Neuronal stem cell (in vitro differentiated cells): ENCODE data around the gene ACADS.

Experiments used
- DNase-seq: peaks from one replicate; pipeline ENCODE4 v3.0.0-alpha.2; 2013; ENCODE audit warnings: low spot score
- H2AFZ ChIP-seq: one replicate; pipeline ENCODE4 v1.6.1; 2013; ENCODE audit warnings: mild to moderate bottlenecking, low read length, inconsistent platforms
- H2AK5ac ChIP-seq: 2 replicates; pipeline ENCODE4 v1.6.1; 2013; ENCODE audit warnings: low read depth, mild to moderate bottlenecking, inconsistent platforms, low read length, moderate library complexity, mixed read lengths
- H2BK120ac ChIP-seq: 2 replicates; pipeline ENCODE4 v1.6.1; 2013; ENCODE audit warnings: low read depth, mild to moderate bottlenecking, inconsistent platforms, low read length, moderate library complexity, mixed read lengths
- H2BK12ac ChIP-seq: one replicate; pipeline ENCODE4 v1.6.1; 2013; ENCODE audit warnings: low read length, inconsistent platforms
- H2BK15ac ChIP-seq: 2 replicates; pipeline ENCODE4 v1.6.1; 2013; ENCODE audit warnings: mild to moderate bottlenecking, low read length, inconsistent platforms, mixed read lengths
- H2BK5ac ChIP-seq: one replicate; pipeline ENCODE4 v1.6.1; 2013; ENCODE audit warnings: inconsistent platforms, mild to moderate bottlenecking, low read length, moderate library complexity
- H3K14ac ChIP-seq: one replicate; pipeline ENCODE4 v1.6.1; 2013; ENCODE audit warnings: low read length, inconsistent platforms
- H3K18ac ChIP-seq: 2 replicates; pipeline ENCODE4 v1.6.1; 2013; ENCODE audit warnings: low read length, inconsistent platforms
- H3K23ac ChIP-seq: 2 replicates; pipeline ENCODE4 v1.6.1; 2013; ENCODE audit warnings: low read depth, mild to moderate bottlenecking, mixed read lengths, low read length, inconsistent platforms; ENCODE audit not compliant: poor library complexity
- H3K27ac ChIP-seq: replicated peaks from 3 replicates; pipeline ENCODE4 v1.5.1; 2013; ENCODE audit warnings: low read length, inconsistent platforms
- H3K27me3 ChIP-seq, 3 experiments: 2 replicates each; pipeline ENCODE4 v1.6.1; 2013; ENCODE audit warnings: low read length in 3 of 3, mild to moderate bottlenecking in 2 of 3, inconsistent platforms in 1 of 3, low read depth in 1 of 3, mixed read lengths in 1 of 3, moderate library complexity in 1 of 3; ENCODE audit not compliant: control insufficient read depth in 3 of 3, insufficient read depth in 3 of 3
- H3K36me3 ChIP-seq, 2 donors: replicated peaks in 1 of 2; 2 replicates each; pipeline ENCODE4 v1.6.1; 2013; ENCODE audit warnings: low read length in 2 of 2; ENCODE audit not compliant: control insufficient read depth in 2 of 2, insufficient read depth in 2 of 2
- H3K4ac ChIP-seq: 2 replicates; pipeline ENCODE4 v1.6.1; 2013; ENCODE audit warnings: inconsistent platforms, mild to moderate bottlenecking, low read length, moderate library complexity
- H3K4me1 ChIP-seq, 2 donors: 1 replicate in 1 of 2; 2 replicates in 1 of 2; pipeline ENCODE4 v1.6.1; 2013; ENCODE audit warnings: low read length in 2 of 2, low read depth in 1 of 2; ENCODE audit not compliant: control insufficient read depth in 2 of 2, insufficient read depth in 1 of 2
- H3K4me2 ChIP-seq: one replicate; pipeline ENCODE4 v1.6.1; 2013; ENCODE audit warnings: mild to moderate bottlenecking, low read length, inconsistent platforms; ENCODE audit not compliant: insufficient read depth, poor library complexity, severe bottlenecking
- H3K4me3 ChIP-seq, 2 donors: 2 replicates each; pipeline ENCODE4 v1.5.1; 2013; ENCODE audit warnings: low read length in 2 of 2, mild to moderate bottlenecking in 2 of 2, inconsistent platforms in 1 of 2, moderate library complexity in 1 of 2
- H3K79me1 ChIP-seq: one replicate; pipeline ENCODE4 v1.6.1; 2013; ENCODE audit warnings: low read depth, mild to moderate bottlenecking, inconsistent platforms, low read length, moderate library complexity
- H3K9ac ChIP-seq: one replicate; pipeline ENCODE4 v1.6.1; 2013; ENCODE audit warnings: mild to moderate bottlenecking, low read depth, low read length, inconsistent platforms; ENCODE audit not compliant: poor library complexity
- H3K9me3 ChIP-seq, 2 donors: replicated peaks in 1 of 2; 2 replicates each; pipeline versions ENCODE3 to v1.6.1; 2013; ENCODE audit warnings: low read length in 2 of 2, mild to moderate bottlenecking in 2 of 2, inconsistent platforms in 1 of 2, low read depth in 1 of 2, mixed read lengths in 1 of 2, moderate library complexity in 1 of 2; ENCODE audit not compliant: control insufficient read depth in 2 of 2, insufficient read depth in 1 of 2
- H4K8ac ChIP-seq: one replicate; pipeline ENCODE4 v1.6.1; 2013; ENCODE audit warnings: low read depth, mild to moderate bottlenecking, inconsistent platforms, low read length, moderate library complexity
- H4K91ac ChIP-seq: one replicate; pipeline ENCODE4 v1.6.1; 2013; ENCODE audit warnings: low read length, low read depth, mild to moderate bottlenecking, inconsistent platforms; ENCODE audit not compliant: poor library complexity
- WGBS, 2 donors: extraction: QIAGEN DNeasy Blood & Tissue Kit; methylation state at CpG; one replicate each; pipeline ENCODE4 v1.1.7; 2013; ENCODE audit warnings: missing lambda C conversion rate in 2 of 2, mixed read lengths in 1 of 2; ENCODE audit not compliant: insufficient read length in 2 of 2, insufficient replicate concordance in 1 of 2; ENCODE audit errors: extremely low coverage in 2 of 2; 5-methylcytosine and 5-hydroxymethylcytosine counted together

ACADS gene

DNA sequence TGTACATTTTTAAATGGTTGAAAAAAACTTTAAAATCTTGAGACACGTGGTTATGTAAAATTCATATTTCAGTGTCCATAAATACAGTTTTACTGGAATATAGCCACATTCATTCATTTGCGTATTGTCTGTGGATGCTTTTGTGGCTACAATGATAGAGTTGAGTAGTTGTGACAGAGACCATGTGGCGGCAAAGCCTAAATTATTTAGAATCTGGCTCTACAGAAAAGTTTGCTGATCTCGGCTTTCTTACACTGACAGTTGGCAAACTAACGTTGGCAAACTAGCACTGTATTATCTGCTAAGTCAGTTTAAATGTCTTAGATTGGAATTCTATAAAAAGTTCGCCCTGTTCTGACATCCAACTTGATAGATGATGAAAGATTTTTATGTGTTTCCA lies 13.0 kb upstream of the ACADS start:
- Histone ChIP-seq H3K4me2 (no peak overlapping the region), H2BK12ac (no peak overlapping the region), H3K14ac (no peak overlapping the region), H2BK15ac (no peak overlapping the region), H3K9me3 (no peaks in the 10 kb centered on the region), H3K4me1 (peaks cover 10 to 13% of the 10 kb centered on the region in 2 donors), H4K8ac (no peak overlapping the region), H3K4me3 (no peak overlapping the region), H2BK120ac (no peak overlapping the region), H4K91ac (no peak overlapping the region), H3K18ac (no peak overlapping the region), H3K23ac (no peak overlapping the region), H3K4ac (no peak overlapping the region), H3K79me1 (peaks cover 7% of the 10 kb centered on the region), H2AFZ (no peak overlapping the region), H3K9ac (no peak overlapping the region), H3K36me3 (peaks cover 30 to 60% of the 10 kb centered on the region in 2 donors), H3K27ac (no peak overlapping the region), H2BK5ac (no peak overlapping the region), H3K27me3 (no peaks in the 10 kb centered on the region), H2AK5ac (no peak overlapping the region)
- no peak for DNase-seq
- no CpG with 5 or more reads among the region's 6 CpGs for WGBS, 2 donors

DNA sequence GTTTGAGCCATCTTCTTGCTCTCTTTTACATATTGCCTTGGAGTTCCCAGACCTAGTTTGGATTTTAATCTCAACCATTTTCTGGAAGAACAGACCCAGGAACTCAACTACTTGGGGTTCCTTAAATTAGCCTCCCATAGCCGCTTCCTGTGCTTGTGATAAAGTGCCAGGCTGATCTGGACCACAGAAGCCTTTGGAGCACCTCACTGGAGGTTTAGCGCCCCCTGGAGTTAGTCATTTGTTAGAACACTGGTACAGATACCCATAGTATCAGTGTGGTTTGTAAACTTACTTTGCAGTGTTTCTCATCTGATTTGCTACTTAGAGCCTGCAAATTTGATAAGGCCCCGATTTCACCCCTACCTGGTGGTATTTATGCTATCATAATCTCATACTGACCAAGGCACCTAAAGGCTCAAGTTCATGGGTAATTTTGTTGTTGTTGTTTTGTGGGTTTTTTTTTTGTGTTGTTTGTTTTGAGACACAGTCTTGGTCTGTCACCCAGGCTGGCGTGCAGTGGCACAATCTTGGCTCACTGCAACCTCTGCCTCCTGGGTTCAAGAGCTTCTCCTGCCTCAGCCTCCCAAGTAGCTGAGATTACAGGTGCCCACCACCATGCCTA lies 11.7 kb upstream of the ACADS start:
- Histone ChIP-seq H3K36me3 (peaks cover 37 to 73% of the 10 kb centered on the region in 2 donors), H3K4me1 (peaks cover 10 to 13% of the 10 kb centered on the region in 2 donors), H2BK5ac (no peak overlapping the region), H2BK120ac (no peak overlapping the region), H2AK5ac (no peak overlapping the region), H3K18ac (no peak overlapping the region), H4K8ac (no peak overlapping the region), H3K14ac (no peak overlapping the region), H3K4me2 (no peak overlapping the region), H3K9ac (no peak overlapping the region), H3K4ac (no peak overlapping the region), H3K9me3 (no peaks in the 10 kb centered on the region), H2BK12ac (no peak overlapping the region), H3K4me3 (no peak overlapping the region), H3K27ac (no peak overlapping the region), H3K79me1 (peaks cover 7% of the 10 kb centered on the region), H3K23ac (no peak overlapping the region), H2BK15ac (no peak overlapping the region), H2AFZ (no peak overlapping the region), H3K27me3 (no peaks in the 10 kb centered on the region), H4K91ac (no peak overlapping the region)
- peak; percentile 83 for DNase-seq
- WGBS, 2 donors = no CpG with 5 or more reads among the region's 4 CpGs

DNA sequence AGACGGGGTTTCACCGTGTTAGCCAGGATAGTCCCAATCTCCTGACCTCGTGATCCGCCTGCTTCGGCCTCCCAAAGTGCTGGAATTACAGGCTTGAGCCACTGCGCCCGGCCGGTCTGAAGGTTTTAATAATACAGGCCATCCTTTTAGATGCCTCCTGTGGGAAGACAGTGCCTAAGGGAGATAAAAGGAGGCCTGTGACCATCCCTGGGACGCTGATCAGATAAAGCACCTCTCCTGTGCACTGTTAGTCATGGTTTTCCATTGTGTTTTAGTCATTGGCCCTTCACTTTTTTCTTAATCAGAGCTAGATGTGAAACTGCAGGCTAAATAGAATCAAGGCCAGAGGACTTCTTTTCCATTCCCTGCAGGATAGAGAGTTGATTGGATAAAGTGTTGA lies 7.6 kb upstream of the ACADS start:
- Histone ChIP-seq H3K79me1 (peaks cover 10% of the 10 kb centered on the region), H2BK15ac (no peak overlapping the region), H2BK5ac (no peak overlapping the region), H4K91ac (no peak overlapping the region), H3K18ac (no peak overlapping the region), H3K9me3 (no peaks in the 10 kb centered on the region), H3K36me3 (peaks cover 75 to 96% of the 10 kb centered on the region in 2 donors), H3K23ac (no peak overlapping the region), H3K27me3 (no peaks in the 10 kb centered on the region), H2BK120ac (no peak overlapping the region), H3K27ac (no peak overlapping the region), H4K8ac (no peak overlapping the region), H3K14ac (no peak overlapping the region), H3K4me3 (no peak overlapping the region), H3K4me2 (no peak overlapping the region), H3K4me1 (no peaks in the 10 kb centered on the region), H2BK12ac (no peak overlapping the region), H3K4ac (no peak overlapping the region), H2AFZ (no peak overlapping the region), H3K9ac (no peak overlapping the region), H2AK5ac (no peak overlapping the region)
- WGBS, 2 donors = no CpG with 5 or more reads among the region's 9 CpGs
- no peak for DNase-seq

DNA sequence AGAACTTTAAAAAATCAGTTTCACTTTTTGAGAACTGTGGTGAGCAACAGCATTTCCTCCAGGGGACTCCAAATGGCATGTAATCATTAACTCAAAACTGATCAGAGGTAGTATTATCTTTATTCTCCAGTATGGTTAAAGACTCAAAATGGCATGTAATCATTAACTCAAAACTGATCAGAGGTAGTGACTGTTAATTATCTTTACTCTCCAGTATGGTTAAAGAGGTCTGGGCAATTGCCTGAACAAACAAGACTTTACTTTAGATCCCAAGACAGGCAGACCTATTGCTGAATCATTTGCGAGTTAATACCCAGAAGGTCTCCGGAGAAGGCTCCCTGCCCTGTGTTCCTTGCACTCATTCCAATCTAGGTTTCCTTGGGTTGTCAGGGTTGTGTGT lies 6.6 kb upstream of the ACADS start:
- no peaks in the 10 kb centered on the region for H3K4me1 ChIP-seq
- H3K18ac ChIP-seq = no peak overlapping the region
- no peak overlapping the region for H2BK15ac ChIP-seq
- no peak overlapping the region for H2BK120ac ChIP-seq
- DNase-seq = no peak
- H3K79me1 ChIP-seq = peaks cover 10% of the 10 kb centered on the region
- no peak overlapping the region for H2BK5ac ChIP-seq
- H3K9ac ChIP-seq = no peak overlapping the region
- no peak overlapping the region for H4K8ac ChIP-seq
- no peaks in the 10 kb centered on the region for H3K9me3 ChIP-seq
- no peak overlapping the region for H2AK5ac ChIP-seq
- H3K14ac ChIP-seq = no peak overlapping the region
- no peaks in the 10 kb centered on the region for H3K27me3 ChIP-seq
- peaks cover 69 to 97% of the 10 kb centered on the region in 2 donors for H3K36me3 ChIP-seq
- H4K91ac ChIP-seq = no peak overlapping the region
- H3K27ac ChIP-seq = no peak overlapping the region
- H3K4me2 ChIP-seq = no peak overlapping the region
- no peak overlapping the region for H3K4ac ChIP-seq
- H2AFZ ChIP-seq = no peak overlapping the region
- H3K23ac ChIP-seq = no peak overlapping the region
- H3K4me3 ChIP-seq = no peak overlapping the region
- no CpG with 5 or more reads among the region's 2 CpGs for WGBS, 2 donors
- no peak overlapping the region for H2BK12ac ChIP-seq
